HAP-1 (cell line): Measurements from ENCODE around the gene NUDCD3.

ENCODE experiments used
- DNase-seq, 2 experiments: peaks; one replicate each; pipeline ENCODE4 v3.0.0-alpha.2; 2016 to 2020; ENCODE audit warnings: low spot score in 2 of 2
- H3K27me3 ChIP-seq: fragments of 250-450 bp; sonication (Bioruptor Pico); 2 replicates; pipeline ENCODE4 v1.5.1; 2020; ENCODE audit warnings: low read depth, mild to moderate bottlenecking, moderate library complexity
- H3K36me3 ChIP-seq: fragments of 250-450 bp; sonication (Bioruptor Pico); replicated peaks from 2 replicates; pipeline ENCODE4 v1.5.1; 2020; ENCODE audit warnings: mild to moderate bottlenecking
- H3K4me1 ChIP-seq: fragments of 250-450 bp; sonication (Bioruptor Pico); 2 replicates; pipeline ENCODE4 v1.5.1; 2020; ENCODE audit warnings: mild to moderate bottlenecking
- H3K4me3 ChIP-seq: fragments of 250-450 bp; sonication (Bioruptor Pico); 2 replicates; pipeline ENCODE4 v1.5.1; 2020; ENCODE audit warnings: mild to moderate bottlenecking, moderate library complexity
- H3K9me3 ChIP-seq: fragments of 250-450 bp; sonication (Bioruptor Pico); 2 replicates; pipeline ENCODE4 v1.5.1; 2020; ENCODE audit warnings: mild to moderate bottlenecking, moderate library complexity
- in situ Hi-C: fragments of 300-500 bp; cut with MboI; formaldehyde crosslinking; loops from 3 replicates; pipeline ENCODE4 v1.14.3; 2020; ENCODE audit warnings: low sequenced_read_pairs, inconsistent platforms, mixed read lengths

Gene NUDCD3

GRCh38 chr7:44403775-44404174, 86.7 kb downstream of the NUDCD3 start:
- H3K9me3 ChIP-seq = no peaks in the 10 kb centered on the region
- in situ Hi-C loops = no loop called here
- no peak overlapping the region for H3K4me3 ChIP-seq
- no peaks in the 10 kb centered on the region for H3K27me3 ChIP-seq
- H3K36me3 ChIP-seq = peaks cover 10% of the 10 kb centered on the region
- no peaks in the 10 kb centered on the region for H3K4me1 ChIP-seq
- no peak for DNase-seq

GRCh38 chr7:44403176-44403759, 87.2 kb downstream of the NUDCD3 start:
- H3K36me3 ChIP-seq = peaks cover 10% of the 10 kb centered on the region
- in situ Hi-C loops = no loop called here

GRCh38 chr7:44402401-44403060, 87.9 kb downstream of the NUDCD3 start:
- no peaks in the 10 kb centered on the region for H3K27me3 ChIP-seq
- H3K36me3 ChIP-seq = peaks cover 10% of the 10 kb centered on the region
- in situ Hi-C loops = no loop called here
- DNase-seq = no peak
- no peaks in the 10 kb centered on the region for H3K9me3 ChIP-seq
- H3K4me3 ChIP-seq = no peak overlapping the region
- no peaks in the 10 kb centered on the region for H3K4me1 ChIP-seq

More at GRCh38 chr7:44403176-44403759, 87.2 kb downstream of the NUDCD3 start:
- H3K9me3 ChIP-seq = no peaks in the 10 kb centered on the region
- no peak overlapping the region for H3K4me3 ChIP-seq
- H3K4me1 ChIP-seq = no peaks in the 10 kb centered on the region
- no peaks in the 10 kb centered on the region for H3K27me3 ChIP-seq
- DNase-seq = no peak

DNA sequence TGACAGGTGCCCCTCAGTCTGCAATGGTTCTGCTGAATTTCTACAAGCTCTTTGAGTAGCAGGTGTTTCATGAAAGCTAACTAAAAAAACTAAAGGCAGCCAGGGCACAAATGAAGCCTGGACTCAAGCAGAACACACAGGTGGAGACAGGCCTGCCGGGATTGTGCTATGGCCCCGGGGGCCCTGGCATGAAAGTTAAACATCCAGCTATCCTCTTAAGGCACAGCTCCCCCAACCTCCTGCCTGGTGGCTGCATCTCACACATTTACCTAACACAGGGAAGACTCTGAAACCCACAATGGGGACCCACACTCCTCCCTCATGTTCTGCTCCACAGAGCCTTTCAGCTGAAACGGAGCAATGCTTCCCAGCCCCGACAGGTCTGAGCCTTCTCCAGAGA, 88.8 kb downstream of the NUDCD3 start:
- no peaks in the 10 kb centered on the region for H3K9me3 ChIP-seq
- H3K36me3 ChIP-seq = peaks cover 10% of the 10 kb centered on the region
- H3K27me3 ChIP-seq = no peaks in the 10 kb centered on the region
- no peak for DNase-seq
- H3K4me1 ChIP-seq = no peaks in the 10 kb centered on the region
- no peak overlapping the region for H3K4me3 ChIP-seq
- in situ Hi-C loops = no loop called here

GRCh38 chr7:44400033-44400511, 90.4 kb downstream of the NUDCD3 start:
- Histone ChIP-seq H3K4me3 (no peak overlapping the region), H3K9me3 (no peaks in the 10 kb centered on the region), H3K27me3 (no peaks in the 10 kb centered on the region), H3K4me1 (no peaks in the 10 kb centered on the region), H3K36me3 (peaks cover 15% of the 10 kb centered on the region)
- in situ Hi-C loops = no loop called here
- no peak for DNase-seq

- no peaks in the 10 kb centered on the region for H3K27me3 ChIP-seq
Measured at GRCh38 chr7:44398953-44399574, 91.4 kb downstream of the NUDCD3 start.

GRCh38 chr7:44398511-44398911, 91.9 kb downstream of the NUDCD3 start:
- DNase-seq = no peak
- no peak overlapping the region for H3K4me3 ChIP-seq
- no peaks in the 10 kb centered on the region for H3K4me1 ChIP-seq
- peaks cover 11% of the 10 kb centered on the region for H3K36me3 ChIP-seq
- H3K27me3 ChIP-seq = no peaks in the 10 kb centered on the region
- in situ Hi-C loops = no loop called here
- no peaks in the 10 kb centered on the region for H3K9me3 ChIP-seq

More at GRCh38 chr7:44398953-44399574, 91.4 kb downstream of the NUDCD3 start:
- Histone ChIP-seq H3K4me3 (no peak overlapping the region), H3K36me3 (peaks cover 13% of the 10 kb centered on the region), H3K9me3 (no peaks in the 10 kb centered on the region), H3K4me1 (no peaks in the 10 kb centered on the region)
- in situ Hi-C loops = no loop called here
- no peak for DNase-seq

DNA sequence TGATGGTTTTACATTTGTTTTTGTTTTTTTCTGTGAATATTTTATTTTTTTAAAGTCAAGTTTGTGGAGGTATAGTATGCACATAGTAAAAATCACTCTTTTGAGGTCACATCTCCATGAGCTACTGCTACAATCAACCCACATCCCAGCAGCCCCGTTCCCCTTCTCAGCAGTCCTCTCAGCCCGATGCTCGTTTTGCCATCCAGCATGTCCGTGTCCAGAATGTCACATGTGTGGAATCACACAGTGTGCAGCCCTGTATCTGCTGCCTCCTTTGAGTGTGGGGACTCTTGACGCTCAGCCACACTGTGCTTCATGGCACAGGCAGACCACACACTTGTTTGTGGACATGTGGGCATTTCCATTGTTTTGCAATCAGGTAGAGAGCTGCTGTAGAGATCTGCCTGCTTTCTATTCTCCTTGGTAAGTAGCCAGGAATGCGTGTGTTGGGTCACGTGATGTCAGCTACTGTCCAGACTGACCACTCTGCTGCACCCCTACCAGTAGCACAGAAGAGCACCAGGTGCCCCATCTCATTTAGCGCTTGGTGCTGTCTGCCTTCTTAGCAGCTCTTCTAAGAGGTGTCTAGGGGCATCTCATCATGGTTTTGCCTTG, 93.4 kb downstream of the NUDCD3 start:
- in situ Hi-C loops = no loop called here
- DNase-seq = no peak
- Histone ChIP-seq H3K27me3 (no peaks in the 10 kb centered on the region), H3K9me3 (no peaks in the 10 kb centered on the region), H3K4me3 (no peak overlapping the region), H3K4me1 (no peaks in the 10 kb centered on the region), H3K36me3 (peaks cover 9% of the 10 kb centered on the region)

DNA sequence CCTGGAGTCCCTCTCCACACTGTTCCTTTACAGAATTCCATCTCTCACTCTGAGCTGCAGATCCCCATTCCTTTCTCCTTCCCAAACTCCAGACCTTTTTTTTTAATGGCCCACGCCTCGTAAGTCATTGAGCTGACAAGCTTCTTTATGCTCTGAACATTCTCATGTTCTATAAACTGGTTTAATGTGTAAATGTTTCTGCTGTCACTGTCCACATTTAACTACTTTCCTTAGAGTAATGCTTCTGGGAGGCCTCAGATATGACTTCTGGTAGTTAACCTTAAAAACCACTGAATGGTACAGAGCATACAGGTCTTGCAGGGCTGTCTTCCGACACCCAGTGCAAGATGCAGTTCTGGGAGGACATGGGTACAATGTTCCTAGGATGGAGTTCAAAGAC, 94.0 kb downstream of the NUDCD3 start:
- Histone ChIP-seq H3K36me3 (peaks cover 10% of the 10 kb centered on the region), H3K27me3 (no peaks in the 10 kb centered on the region), H3K4me1 (no peaks in the 10 kb centered on the region), H3K4me3 (no peak overlapping the region), H3K9me3 (no peaks in the 10 kb centered on the region)
- DNase-seq = no peak
- in situ Hi-C loops = no loop called here

DNA sequence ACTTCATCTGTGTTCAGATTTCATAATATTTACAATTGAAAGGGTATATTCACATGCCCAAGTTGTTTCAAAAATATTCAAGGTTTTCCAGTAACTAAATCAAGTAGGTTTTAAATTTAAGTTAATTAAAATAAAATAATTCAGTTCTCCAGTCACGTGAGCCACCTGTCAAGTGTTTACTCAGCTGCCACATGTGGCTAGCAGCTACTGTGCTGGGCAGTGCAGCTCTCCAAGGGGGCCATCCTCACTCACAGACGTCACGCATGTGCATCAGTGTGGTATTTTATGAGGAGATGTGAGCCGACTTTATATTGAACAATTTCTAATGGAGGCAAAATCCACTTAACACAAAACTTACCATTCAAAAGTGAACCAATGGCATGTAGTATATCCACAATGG, 95.4 kb downstream of the NUDCD3 start:
- no peaks in the 10 kb centered on the region for H3K27me3 ChIP-seq
- DNase-seq = no peak
- H3K36me3 ChIP-seq = peaks cover 15% of the 10 kb centered on the region
- no peaks in the 10 kb centered on the region for H3K9me3 ChIP-seq
- in situ Hi-C loops = no loop called here
- H3K4me1 ChIP-seq = no peaks in the 10 kb centered on the region
- H3K4me3 ChIP-seq = no peak overlapping the region

GRCh38 chr7:44394636-44395035, 95.8 kb downstream of the NUDCD3 start:
- in situ Hi-C loops = no loop called here
- Histone ChIP-seq H3K4me1 (no peaks in the 10 kb centered on the region), H3K4me3 (no peak overlapping the region), H3K9me3 (no peaks in the 10 kb centered on the region), H3K27me3 (no peaks in the 10 kb centered on the region), H3K36me3 (peaks cover 17% of the 10 kb centered on the region)
- DNase-seq = no peak

GRCh38 chr7:44394112-44394447, 96.4 kb downstream of the NUDCD3 start:
- no peaks in the 10 kb centered on the region for H3K9me3 ChIP-seq
- no peak for DNase-seq
- no peaks in the 10 kb centered on the region for H3K4me1 ChIP-seq
- peaks cover 23% of the 10 kb centered on the region for H3K36me3 ChIP-seq
- H3K4me3 ChIP-seq = no peak overlapping the region
- in situ Hi-C loops = no loop called here
- no peaks in the 10 kb centered on the region for H3K27me3 ChIP-seq

DNA sequence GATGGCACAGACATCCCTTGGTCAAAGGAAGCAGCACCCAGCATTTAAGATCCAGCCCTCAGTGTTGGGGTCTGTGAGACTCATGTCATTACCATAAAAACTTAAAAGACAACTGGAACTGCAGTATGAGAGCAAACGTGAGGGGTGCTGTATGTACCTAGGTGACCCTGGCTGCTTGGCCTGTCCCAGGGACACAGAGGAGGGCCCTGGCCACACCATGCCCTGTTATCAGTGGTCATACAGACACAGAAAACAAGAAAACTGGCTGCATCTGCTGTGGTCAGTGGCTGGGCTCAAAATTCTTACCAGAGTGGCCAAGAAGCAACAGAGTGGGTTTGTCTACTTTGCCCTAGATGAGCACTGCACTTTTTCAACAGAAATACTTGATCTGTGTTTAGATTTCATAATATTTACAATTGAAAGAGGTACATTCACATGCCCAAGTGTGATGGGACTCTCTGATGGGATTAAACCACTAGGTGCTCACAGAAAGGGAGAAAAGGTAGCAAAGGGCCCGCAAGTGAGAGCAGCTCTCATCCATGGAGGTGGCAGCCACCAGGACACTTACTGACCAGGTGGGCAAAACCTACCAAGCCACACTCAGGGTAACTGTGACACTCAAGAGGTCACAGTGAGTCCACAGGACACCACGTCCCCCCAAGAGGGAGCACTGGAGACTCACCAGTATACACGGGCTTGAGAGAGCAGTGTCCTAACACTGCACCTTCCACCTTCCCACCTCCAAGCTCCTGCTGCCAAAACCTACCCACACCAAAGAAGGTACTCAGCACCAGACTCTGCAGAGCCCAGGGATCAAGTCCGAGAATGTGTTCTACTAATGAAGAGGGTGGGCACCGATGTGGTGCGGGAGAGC, 97.0 kb downstream of the NUDCD3 start:
- Histone ChIP-seq H3K36me3 (peaks cover 29% of the 10 kb centered on the region), H3K4me1 (no peaks in the 10 kb centered on the region), H3K9me3 (no peaks in the 10 kb centered on the region), H3K4me3 (no peak overlapping the region), H3K27me3 (no peaks in the 10 kb centered on the region)
- in situ Hi-C loops = no loop called here
- no peak for DNase-seq
